Measurements from ENCODE around the gene RALGAPA2.

DNA sequence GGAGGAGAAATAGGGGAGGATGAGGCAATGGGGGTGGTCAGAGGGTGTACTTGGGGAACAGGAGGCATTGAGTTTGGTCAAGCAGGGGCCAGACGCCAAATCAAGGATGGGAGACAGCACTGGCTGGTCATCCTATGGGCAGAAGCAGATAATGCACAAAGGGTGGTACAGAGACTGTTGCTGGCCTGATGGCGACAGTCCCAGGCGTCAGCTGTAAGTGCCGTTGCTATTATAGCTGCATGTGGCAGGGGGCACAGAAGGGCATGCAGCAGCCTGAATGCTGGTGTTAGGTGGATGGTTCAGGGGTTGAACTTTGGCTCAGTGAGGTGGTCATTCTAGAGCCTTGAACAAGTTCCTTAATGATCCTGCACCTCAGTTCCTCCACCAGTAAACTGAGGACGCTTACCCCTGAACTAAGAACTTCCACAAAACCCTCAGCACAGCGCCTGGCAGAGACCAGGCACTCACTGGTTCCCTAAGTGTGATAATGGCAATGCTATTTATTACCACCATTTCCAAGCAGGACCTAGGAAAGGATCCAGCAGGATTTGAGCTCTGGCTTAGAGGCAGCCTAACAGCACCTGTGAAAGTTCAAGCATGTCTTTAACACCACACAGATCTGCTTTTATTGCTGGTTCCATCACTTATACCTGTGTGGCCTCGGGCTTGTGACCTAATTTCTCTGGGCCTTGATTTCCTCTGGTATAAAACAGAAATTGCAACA lies 181.9 kb downstream of the RALGAPA2 start:
- no peak for TF ChIP-seq CTCF (IDR thresholded peaks at IDR 0.05; ENCODE audit: insufficient read depth, low read length)
- TF ChIP-seq REST (IDR thresholded peaks at IDR 0.05; ENCODE audit: insufficient replicate concordance, low read depth), result no peak
- no peak for TF ChIP-seq GABPA (IDR thresholded peaks at IDR 0.05; ENCODE audit: low read depth)
- TF ChIP-seq SPI1 (IDR thresholded peaks at IDR 0.05; ENCODE audit: borderline replicate concordance, low read depth), result no peak

All from HL-60 (cell line).